ENCODE measurements around the gene WDR70. TPM values are rescaled to one million over a fixed set of nuclear protein-coding genes. Genes with fewer than 3 reads are reported as not detected.

The WDR70 gene
- total and polyA plus RNA-seq, 2 of the 8 experiments (the other 6 are each of a cell fraction or from before 2014, with no cell fraction given): 10.6 to 37.4 TPM

- H4K8ac ChIP-seq (ENCODE audit: extremely low read depth, insufficient read depth, low read length): no peak overlapping the region
- no peak overlapping the region for H4K5ac ChIP-seq (ENCODE audit: insufficient read length, low read depth, low read length)
- H2BK15ac ChIP-seq (ENCODE audit: low read length): no peak overlapping the region
- no peaks in the 10 kb centered on the region for H3K9me3 ChIP-seq (ENCODE audit: insufficient read depth in 2 of 2, low read depth in 1 of 2, low read length in 1 of 2)
- no peaks in the 10 kb centered on the region for H3K36me3 ChIP-seq (ENCODE audit: control insufficient read depth in 2 of 4, insufficient read depth in 4 of 4, low read length in 3 of 4)
- no peak overlapping the region for H2BK20ac ChIP-seq (ENCODE audit: low read length)
- ChIA-PET POLR2A (ENCODE audit: partially characterized antibody) (no interaction called here), CTCF (ENCODE audit: partially characterized antibody) (no interaction called here)
- H2AK5ac ChIP-seq (ENCODE audit: low read depth, low read length): no peak overlapping the region
- no peak overlapping the region for H3K14ac ChIP-seq (ENCODE audit: insufficient read length)
- H3K4ac ChIP-seq (replicated peaks; ENCODE audit: insufficient read length, low read depth, low read length): no peak overlapping the region
- H3K4me3 ChIP-seq (ENCODE audit: extremely low read depth in 1 of 4, insufficient read depth in 2 of 4, low read depth in 3 of 4, low read length in 4 of 4): no peak overlapping the region
- no peak overlapping the region for H3K4me2 ChIP-seq (ENCODE audit: insufficient read depth in 1 of 2, low read depth in 2 of 2, low read length in 2 of 2)
- 94% methylated on average over 3 of the region's 3 CpGs; no CpG with 5 or more reads in 1 of the 2 experiments for WGBS, 2 experiments (ENCODE audit: extremely low coverage in 1 of 2, insufficient coverage in 1 of 2, insufficient read length in 1 of 2, insufficient replicate concordance in 2 of 2, low coverage in 1 of 2, low lambda C conversion rate in 2 of 2, missing lambda C conversion rate in 1 of 2)
- no peaks in the 10 kb centered on the region for H3K79me2 ChIP-seq (ENCODE audit: control insufficient read depth in 1 of 2, insufficient read depth in 2 of 2, low read length in 2 of 2)
- no peak overlapping the region for H2AFZ ChIP-seq (ENCODE audit: low read length)
- H4K20me1 ChIP-seq (replicated peaks in 1 of 2; ENCODE audit: control insufficient read depth in 1 of 2, insufficient read depth in 2 of 2, low read length in 2 of 2): no peaks in the 10 kb centered on the region
- H2BK5ac ChIP-seq (ENCODE audit: low read depth, low read length): no peak overlapping the region
- no peak overlapping the region for H3K27ac ChIP-seq (ENCODE audit: low read depth, low read length)
- TF ChIP-seq KDM4A (IDR thresholded peaks at IDR 0.05; ENCODE audit: low read depth, low read length, severe bottlenecking): no peak
- no peak for TF ChIP-seq HDAC6 (IDR thresholded peaks at IDR 0.05; ENCODE audit: low read depth, low read length)
- TF ChIP-seq CHD2 (IDR thresholded peaks at IDR 0.05; ENCODE audit: low read length): no peak
- no peak for TF ChIP-seq TAF7 (optimal IDR thresholded peaks at IDR 0.05; ENCODE audit: borderline replicate concordance, low read depth, low read length)
- H3K9ac ChIP-seq (replicated peaks in 1 of 4; ENCODE audit: extremely low read depth in 1 of 4, low read depth in 3 of 4, low read length in 3 of 4): no peak overlapping the region
- no peaks in the 10 kb centered on the region; the same call in 1 of the 2 replicates for H3K23me2 ChIP-seq (ENCODE audit: low read depth, low read length)
- H3K18ac ChIP-seq (ENCODE audit: extremely low read depth, low read length): no peak overlapping the region
- H3K56ac ChIP-seq (replicated peaks; ENCODE audit: insufficient read length, low read depth, low read length): no peak overlapping the region
- no peak overlapping the region for H4K91ac ChIP-seq (replicated peaks; ENCODE audit: insufficient read length, low read length)
- H3K79me1 ChIP-seq (ENCODE audit: low read depth, low read length): no peaks in the 10 kb centered on the region
- H3K23ac ChIP-seq (ENCODE audit: insufficient read length): no peak overlapping the region
- no peak for FAIRE-seq
- H3K27me3 ChIP-seq (replicated peaks in 1 of 4; ENCODE audit: control insufficient read depth in 3 of 4, extremely low read depth in 1 of 4, insufficient read depth in 3 of 4, low read length in 3 of 4): no peaks in the 10 kb centered on the region
- H2BK12ac ChIP-seq (ENCODE audit: low read depth, low read length): no peak overlapping the region
- no peaks in the 10 kb centered on the region; a peak in 2 of 7 replicates for H3K4me1 ChIP-seq (replicated peaks in 1 of 4; ENCODE audit: control insufficient read depth in 3 of 4, insufficient read depth in 4 of 4, low read length in 3 of 4)
- H2BK120ac ChIP-seq (replicated peaks; ENCODE audit: low read depth, low read length): no peak overlapping the region
- DNase-seq (ENCODE audit: low read depth in 1 of 2, low spot score in 2 of 2): no peak
Measured at GRCh38 chr5:37506241-37506640, 127.1 kb downstream of the WDR70 start.
